Cerebellar cortex (tissue), 1 donor: ENCODE data around the gene CFAP100.

Experiments used
- DNase-seq: peaks from one replicate; pipeline ENCODE4 v3.0.0-alpha.2; 2015; ENCODE audit warnings: low spot score

The CFAP100 gene

DNA sequence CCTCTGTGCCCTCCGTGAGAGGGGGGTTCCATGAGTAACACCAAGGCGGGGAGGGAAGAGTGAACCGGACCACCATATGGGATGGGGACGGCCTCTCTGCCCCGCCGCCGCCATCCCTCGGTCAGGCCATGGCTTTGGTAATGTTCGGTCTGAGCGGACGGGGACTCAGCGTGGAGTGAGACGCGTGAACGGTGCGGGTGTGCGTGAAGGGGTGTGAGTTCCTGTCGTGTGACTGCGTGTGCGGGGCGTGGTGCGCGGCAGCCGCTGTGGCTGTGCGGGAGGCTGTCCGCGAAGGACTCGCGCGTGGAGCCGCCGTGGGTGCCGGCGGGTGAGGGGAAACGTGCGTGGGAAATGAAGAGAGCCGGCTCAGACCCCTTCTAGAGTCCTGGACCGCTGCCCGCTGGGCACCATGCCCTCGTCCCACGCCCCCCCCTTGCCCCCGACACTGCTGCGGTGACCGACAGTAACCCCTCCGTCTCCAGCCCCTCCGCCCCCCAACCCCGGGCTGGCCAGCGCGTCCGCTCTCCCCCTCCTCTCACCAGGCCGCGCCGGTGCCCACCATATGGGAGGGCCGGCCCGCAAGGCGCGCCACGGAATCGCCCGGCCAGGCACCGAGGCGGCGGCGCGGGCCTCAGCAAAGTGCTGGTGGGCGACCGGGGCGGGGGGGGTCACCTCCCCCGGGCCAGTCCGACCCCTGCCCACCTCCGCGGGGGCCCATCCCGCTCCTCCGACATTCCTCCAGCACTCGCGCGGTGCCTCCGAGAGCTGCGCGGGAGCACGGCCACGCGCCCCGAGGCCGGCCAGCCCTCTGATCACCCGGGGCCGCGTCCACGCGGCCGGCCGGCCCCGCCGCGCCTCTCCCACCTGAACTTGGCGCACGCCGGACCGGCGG is 38.1 kb upstream of the CFAP100 start:
- DNase-seq, result no peak

DNA sequence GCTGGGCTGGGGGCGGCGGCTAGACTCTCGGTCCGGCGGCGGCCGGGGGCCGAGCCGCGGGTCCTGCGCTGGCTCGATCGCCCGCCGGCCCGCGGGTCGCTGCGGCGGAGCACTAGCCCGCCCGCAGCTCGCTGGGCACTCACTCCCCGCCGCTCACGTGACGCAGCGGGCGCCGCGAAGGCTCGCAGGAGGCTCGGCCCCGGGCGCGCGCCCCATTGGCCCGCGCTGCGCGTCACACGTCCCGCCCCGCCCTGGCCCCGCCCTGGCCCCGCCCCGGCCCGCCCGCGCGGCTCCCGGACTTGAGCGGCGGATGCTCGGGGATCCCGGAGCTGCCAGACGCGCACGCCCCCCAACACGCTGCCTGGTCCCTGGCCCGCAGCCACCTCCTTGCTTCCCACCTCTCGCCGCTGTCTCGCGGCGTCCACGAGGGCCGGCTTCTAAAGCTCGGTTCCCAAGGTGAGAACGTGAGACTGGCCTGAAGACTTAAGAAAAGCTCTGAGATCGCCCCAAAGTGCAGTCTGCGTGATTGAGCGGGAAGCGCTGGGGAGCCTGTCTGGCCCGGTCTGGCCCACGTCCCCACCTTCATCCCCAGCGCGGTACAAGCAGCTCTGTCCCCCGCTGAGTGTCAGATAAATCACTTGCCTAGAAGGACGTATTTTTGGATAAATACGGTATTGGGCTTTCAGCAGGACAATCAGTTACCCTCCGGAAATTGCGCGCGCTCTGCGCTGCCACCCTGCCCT is 37.2 kb upstream of the CFAP100 start, which contains the start of gene KLF15:
KLF15 (minus strand) TSS at position 114 of the 743 bp plus-strand sequence. CDS start 4,486 bp downstream, outside the sequence.
- peak; percentile 79 for DNase-seq

- DNase-seq, result no peak
Observed at GRCh38 chr3:126358038-126358815, 36.5 kb upstream of the CFAP100 start.

DNA sequence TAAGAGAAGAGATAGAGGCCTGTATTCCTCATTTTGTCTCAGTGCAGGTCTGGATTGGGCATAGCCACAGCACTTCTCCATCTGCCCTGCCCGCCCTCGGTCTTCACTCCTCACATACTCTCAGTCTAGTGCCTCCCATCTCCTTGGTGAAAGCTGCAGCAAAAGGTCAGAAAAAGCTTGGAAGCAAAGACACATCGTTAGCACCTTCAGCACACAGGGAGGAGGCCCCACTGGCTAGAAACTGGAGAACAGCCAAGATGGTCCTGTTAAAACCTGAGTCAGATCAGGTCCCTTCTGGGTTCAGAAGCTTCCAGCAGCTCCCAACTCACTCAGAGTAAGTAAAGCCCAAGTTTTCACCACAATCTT is 35.9 kb upstream of the CFAP100 start:
- DNase-seq, result no peak

GRCh38 chr3:126360046-126360713 is 34.5 kb upstream of the CFAP100 start:
- no peak for DNase-seq

DNA sequence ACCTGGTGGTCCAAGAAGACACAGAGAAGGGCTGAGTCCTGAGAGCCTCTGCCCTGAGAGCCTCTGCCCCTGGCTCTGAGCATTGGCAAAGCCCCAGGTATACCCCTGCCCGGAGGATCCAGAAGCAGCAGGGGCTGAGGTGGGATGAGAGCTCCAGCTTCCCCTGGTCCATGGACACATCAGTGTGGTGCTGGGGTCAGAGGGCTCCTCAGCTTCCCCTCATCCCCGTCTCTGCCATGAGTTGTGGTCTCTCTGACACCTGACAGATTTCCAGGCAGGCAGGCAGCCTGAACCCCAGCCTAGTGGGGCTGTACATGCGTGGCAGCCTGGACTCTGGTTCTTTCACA is 34.0 kb upstream of the CFAP100 start:
- no peak for DNase-seq

DNA sequence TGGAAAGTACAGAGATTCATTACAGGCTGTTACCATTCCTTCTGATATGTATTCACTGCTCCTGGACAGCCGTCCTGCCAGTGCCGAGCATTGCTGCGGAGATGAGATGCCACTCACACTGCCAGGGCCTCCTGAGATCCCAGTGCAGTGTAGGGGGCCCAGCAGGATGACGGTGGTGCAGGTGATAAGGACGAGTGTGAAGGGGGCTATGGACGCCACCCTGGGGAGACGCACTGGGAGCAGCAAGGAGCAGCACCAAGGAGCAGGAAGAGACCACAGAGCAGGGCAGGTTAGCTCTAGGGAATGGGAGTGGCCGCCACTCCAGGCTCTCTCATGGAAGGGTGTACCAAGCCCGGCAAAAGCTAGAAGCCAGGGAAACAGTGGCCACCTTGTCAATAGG is 33.5 kb upstream of the CFAP100 start:
- no peak for DNase-seq

GRCh38 chr3:126364130-126364695 is 30.5 kb upstream of the CFAP100 start:
- DNase-seq, result no peak

DNA sequence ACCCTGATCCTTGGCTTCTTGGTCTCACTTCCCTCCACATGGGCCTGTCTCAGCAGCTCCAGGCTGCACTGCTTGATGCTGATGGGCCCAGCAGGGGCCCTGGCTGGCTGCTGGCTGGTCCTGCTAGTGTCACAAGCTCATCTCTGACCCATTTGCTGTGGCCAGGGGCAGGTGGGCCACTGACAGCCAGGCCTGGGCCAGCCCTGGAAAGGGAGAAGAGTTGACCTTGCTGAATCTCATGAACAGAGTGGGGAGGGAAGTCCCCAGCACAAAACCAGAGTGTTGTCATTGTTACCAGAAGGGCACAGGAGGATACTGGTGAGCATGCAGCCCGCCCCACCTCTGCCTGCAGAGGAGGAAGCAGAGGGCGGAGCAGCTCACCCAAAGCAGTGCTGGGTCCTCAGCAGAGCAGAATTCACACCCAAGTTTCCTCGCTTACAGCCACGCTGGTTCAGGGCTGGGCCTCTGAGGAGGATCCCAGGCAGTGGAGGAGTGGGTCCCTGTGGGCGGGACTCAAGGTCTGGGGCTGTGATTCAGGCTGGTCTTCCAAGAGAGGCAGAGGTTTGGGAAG is 29.9 kb upstream of the CFAP100 start:
- DNase-seq, result no peak

GRCh38 chr3:126365351-126366277 is 29.1 kb upstream of the CFAP100 start:
- DNase-seq, result peak; percentile 57

GRCh38 chr3:126367316-126367805 is 27.3 kb upstream of the CFAP100 start:
- DNase-seq, result no peak

- DNase-seq, result no peak
Observed at GRCh38 chr3:126369490-126369889, 25.2 kb upstream of the CFAP100 start.

DNA sequence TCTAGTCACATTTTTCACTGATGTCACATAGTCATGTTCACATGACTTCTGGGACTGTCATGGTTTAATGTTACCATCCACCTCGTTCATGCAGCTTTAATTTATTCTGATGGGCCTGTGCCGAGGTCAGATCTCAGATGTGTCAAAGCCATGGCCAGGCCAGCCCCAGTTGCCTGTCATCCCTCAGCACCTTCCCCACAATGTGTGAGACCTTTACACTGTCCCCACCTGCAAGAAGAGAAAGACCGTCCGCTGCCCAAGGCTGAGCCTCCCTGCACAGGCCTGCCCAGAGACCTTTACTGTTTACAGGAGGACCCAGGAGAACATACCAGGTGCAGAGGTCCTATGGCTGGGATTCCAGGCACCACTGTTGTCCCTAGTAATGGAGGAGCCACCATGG is 24.7 kb upstream of the CFAP100 start:
- no peak for DNase-seq

GRCh38 chr3:126370606-126371005 is 24.1 kb upstream of the CFAP100 start:
- DNase-seq, result no peak

DNA sequence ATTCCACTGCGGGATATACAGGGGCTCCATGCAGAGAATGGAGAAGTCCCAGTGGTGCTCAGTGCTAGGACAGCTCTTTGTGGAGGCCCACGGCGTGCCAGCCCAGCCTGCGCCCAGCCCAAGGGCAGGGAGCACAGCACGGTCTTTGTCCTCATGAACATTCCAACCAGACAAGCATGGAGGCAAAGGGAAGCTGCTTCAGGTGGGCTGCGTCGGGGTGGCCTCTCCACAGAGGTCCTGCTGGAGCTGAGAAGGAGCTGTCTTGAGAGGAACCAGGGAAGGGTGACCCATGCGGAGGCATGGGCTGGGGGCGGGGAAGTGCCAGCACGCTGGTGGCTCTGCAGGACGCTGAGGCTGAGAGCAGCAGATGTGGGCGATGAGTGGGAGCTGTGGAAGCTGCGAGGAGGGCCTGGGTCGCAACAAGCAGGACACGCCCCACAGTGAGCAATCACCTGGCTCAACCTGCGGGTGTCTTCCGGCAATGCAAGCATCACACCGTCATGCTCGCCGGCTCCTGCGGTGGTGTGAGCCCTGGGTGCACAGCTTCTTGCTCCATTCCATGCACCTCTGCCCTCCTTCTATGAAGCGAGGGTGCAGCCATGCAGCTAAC is 23.5 kb upstream of the CFAP100 start:
- no peak for DNase-seq

DNA sequence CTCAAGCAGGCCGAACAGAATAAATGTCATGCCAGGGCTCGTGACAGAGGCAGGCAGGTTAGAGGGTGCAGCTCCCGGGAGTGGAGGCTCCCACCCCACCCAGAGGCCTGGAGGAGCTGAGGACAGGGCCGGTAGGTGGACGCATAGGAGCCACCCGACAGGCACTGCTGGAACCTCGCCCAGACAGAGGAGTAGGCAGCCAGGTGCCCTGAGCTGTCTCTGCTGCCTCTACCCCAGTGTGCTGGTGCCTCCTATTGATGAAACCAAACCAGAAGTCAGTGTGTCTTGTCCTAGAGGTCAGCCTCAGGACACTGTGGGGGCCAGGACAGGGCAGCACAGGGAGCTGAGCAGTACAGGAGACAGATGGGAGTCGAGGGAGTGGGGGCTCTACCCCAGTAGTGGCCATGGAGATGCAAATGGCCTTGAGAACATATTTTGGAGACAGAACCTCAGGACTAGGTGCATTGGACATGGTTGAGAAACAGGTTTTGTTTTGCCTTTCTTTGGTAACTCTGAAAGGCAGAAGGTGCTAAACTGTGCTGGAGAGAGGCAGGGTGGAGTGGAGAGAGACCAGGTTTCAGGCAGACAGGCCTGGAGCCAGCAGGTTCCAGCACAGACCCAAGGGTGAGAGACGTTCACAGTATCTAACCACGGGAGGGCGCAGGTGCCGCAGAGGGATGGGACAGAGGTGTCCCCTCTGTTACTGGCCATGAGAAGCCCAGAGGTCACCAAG is 22.1 kb upstream of the CFAP100 start:
- no peak for DNase-seq

DNA sequence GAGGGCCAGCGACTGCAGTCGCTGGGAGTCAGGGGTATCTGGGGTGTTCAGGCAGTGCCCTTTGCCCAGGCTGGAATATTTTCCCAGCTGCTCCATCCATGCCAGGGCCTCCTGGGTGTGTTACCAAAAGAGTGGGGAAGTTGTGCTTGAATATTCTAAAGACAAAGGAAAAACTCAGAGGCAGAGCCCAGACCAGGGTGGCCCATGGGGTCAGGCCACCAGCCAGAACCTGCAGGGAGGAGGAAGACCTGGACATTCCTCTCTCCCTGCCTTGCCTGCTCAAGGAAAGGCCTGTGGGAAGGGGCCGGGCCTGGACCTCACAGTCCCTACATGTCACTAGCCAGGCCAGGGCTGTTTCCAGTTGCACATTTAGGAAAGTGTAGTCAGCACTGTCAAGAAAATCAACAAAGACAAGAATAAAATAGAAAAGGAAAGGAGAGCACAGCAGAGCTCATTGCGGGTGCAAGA is 21.5 kb upstream of the CFAP100 start:
- no peak for DNase-seq

DNA sequence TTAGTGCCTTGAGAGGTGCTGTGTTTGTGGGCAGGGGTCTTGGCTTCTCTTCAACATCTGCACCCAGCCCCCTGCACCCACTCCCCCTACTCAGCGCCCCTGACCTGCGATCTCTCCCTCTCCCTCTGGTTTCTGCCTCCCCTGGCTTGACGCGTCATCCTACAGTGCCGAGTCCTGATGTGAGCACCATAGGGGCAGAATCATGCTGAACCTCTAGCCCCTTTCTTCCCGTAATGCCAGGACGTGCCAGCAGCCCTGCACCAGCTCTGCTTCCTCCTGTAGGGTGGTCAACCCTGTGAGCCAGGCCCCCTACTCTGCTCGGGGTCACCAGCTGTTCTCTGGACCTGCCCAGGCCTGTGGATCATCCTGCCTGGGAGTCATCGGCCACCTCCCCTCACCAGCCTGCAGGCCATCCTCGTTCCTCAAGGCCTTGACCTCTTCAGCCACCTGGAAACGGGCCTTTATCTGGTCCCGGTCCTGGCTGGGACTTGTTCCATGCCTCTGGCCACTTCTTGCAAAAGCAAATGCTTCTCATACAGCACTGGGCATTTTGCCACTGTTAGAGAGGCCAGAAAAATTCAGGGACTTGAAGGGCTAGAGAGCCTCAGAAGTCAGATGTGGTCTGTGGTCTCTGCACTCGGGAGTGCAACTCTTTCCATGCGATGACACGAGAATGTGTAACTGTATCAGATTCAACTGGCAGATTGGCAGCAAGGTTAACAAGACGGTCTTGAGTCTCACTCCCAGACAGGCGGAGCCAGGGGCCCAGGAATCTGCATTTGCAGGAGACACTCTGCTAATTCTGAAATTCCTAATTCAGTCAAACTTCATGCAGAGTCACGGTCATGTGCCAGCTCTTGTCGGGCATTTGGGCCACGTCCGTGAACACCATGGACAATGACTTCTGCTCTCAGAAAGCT is 20.8 kb upstream of the CFAP100 start:
- DNase-seq, result no peak
